Measurements from ENCODE around the gene UBA1.

GRCh38 chrX:47191331-47191730, 2.3 kb upstream of the UBA1 start:
- TF ChIP-seq POLR2A (IDR thresholded peaks at IDR 0.05) (no peak), CTCF (IDR thresholded peaks at IDR 0.05) (no peak), EP300 (IDR thresholded peaks at IDR 0.05) (no peak), POLR2AphosphoS5 (IDR thresholded peaks at IDR 0.05) (no peak)
